CD4-positive, alpha-beta memory T cell (primary cell): ENCODE measurements around the gene GNAI3. TPM values are rescaled to one million over a fixed set of nuclear protein-coding genes. Genes with fewer than 3 reads are reported as not detected.
A peak's percentile ranks its signal among the peaks of the same experiment; 100 is the strongest.

Source experiments
- CTCF ChIA-PET: fragments of 350-600 bp; sonication (Branson Sonifier 250); formaldehyde crosslinking; loops from one replicate; lab custom pipeline; 2021; ENCODE audit warnings: inconsistent platforms; ENCODE audit not compliant: partially characterized antibody; lab: Charles Lee
- POLR2A ChIA-PET: fragments of 350-600 bp; sonication (Branson Sonifier 250); formaldehyde crosslinking; loops from one replicate; lab custom pipeline; 2021; ENCODE audit not compliant: partially characterized antibody; lab: Charles Lee
- DNase-seq, 5 donors: peaks; one replicate each; pipeline versions ENCODE4 v3.0.0 to v3.0.0-alpha.2; 2020 to 2022; ENCODE audit warnings: mixed read lengths in 1 of 5
- H3K27ac ChIP-seq: one replicate; pipeline ENCODE4 v1.7.0; 2013; ENCODE audit warnings: low read depth, low read length
- H3K27me3 ChIP-seq: 2 replicates; pipeline ENCODE4 v1.7.0; 2013; ENCODE audit warnings: mild to moderate bottlenecking, low read length, moderate library complexity; ENCODE audit not compliant: insufficient read depth
- H3K36me3 ChIP-seq: 2 replicates; pipeline ENCODE4 v1.7.0; 2013; ENCODE audit warnings: mild to moderate bottlenecking, low read length, moderate library complexity; ENCODE audit not compliant: insufficient read depth
- H3K4me1 ChIP-seq: 2 replicates; pipeline ENCODE4 v1.7.0; 2013; ENCODE audit warnings: mild to moderate bottlenecking, low read length, moderate library complexity; ENCODE audit not compliant: insufficient read depth
- H3K4me3 ChIP-seq, 2 donors: one replicate each; pipeline ENCODE4 v1.7.0; 2013; ENCODE audit warnings: low read length in 2 of 2, mild to moderate bottlenecking in 1 of 2
- H3K9me3 ChIP-seq, 2 donors: one replicate each; pipeline ENCODE4 v1.7.0; 2013; ENCODE audit warnings: low read length in 2 of 2, control low read depth in 1 of 2; ENCODE audit not compliant: control insufficient read depth in 1 of 2
- H3K27ac Mint-ChIP-seq, 7 donors: one replicate each; pipeline ENCODE4 v1.8.0; 2020 to 2021; ENCODE audit warnings: mixed read lengths in 7 of 7, mild to moderate bottlenecking in 6 of 7, inconsistent platforms in 3 of 7, moderate library complexity in 3 of 7
- H3K27me3 Mint-ChIP-seq, 2 donors: one replicate each; pipeline ENCODE4 v1.8.0; 2020 to 2021; ENCODE audit warnings: mixed read lengths in 2 of 2
- H3K36me3 Mint-ChIP-seq, 2 donors: one replicate each; pipeline ENCODE4 v1.8.0; 2020 to 2021; ENCODE audit warnings: mixed read lengths in 2 of 2, inconsistent platforms in 1 of 2, mild to moderate bottlenecking in 1 of 2
- H3K4me1 Mint-ChIP-seq, 4 donors: one replicate each; pipeline ENCODE4 v1.8.0; 2020 to 2021; ENCODE audit warnings: mixed read lengths in 4 of 4, mild to moderate bottlenecking in 1 of 4
- H3K4me3 Mint-ChIP-seq, 8 donors: one replicate each; pipeline ENCODE4 v1.8.0; 2020 to 2021; ENCODE audit warnings: mixed read lengths in 8 of 8, mild to moderate bottlenecking in 7 of 8, moderate library complexity in 6 of 8, inconsistent platforms in 3 of 8
- H3K9me3 Mint-ChIP-seq, 8 donors: one replicate each; pipeline ENCODE4 v1.8.0; 2020 to 2021; ENCODE audit warnings: mixed read lengths in 8 of 8, mild to moderate bottlenecking in 5 of 8, inconsistent platforms in 3 of 8, moderate library complexity in 1 of 8
- intact Hi-C: fragments of 100-400 bp; cut with micrococcal nuclease; formaldehyde crosslinking; loops from one replicate; pipeline ENCODE4 v1.15.1; 2023
- polyA plus RNA-seq, 2 donors: library from polyadenylated mRNA; unstranded; fragments of 300-500 nt; fragmentation: Illumina TruSeq; gene quantifications; one replicate each; pipeline ENCODE4 v1.2.3, GENCODE V29; 2021
- total RNA-seq, 2 experiments: library from RNA; stranded (reverse); gene quantifications; one replicate each; pipeline ENCODE4 v1.2.3, GENCODE V29; 2021

GNAI3 gene
- total and polyA plus RNA-seq, 4 experiments from 2014 or later: 7.7 to 11.6 (median 8.9) TPM

- Histone ChIP-seq H3K9me3 (no peaks in the 10 kb centered on the region), H3K36me3 (peaks cover 54% of the 10 kb centered on the region), H3K27me3 (no peaks in the 10 kb centered on the region), H3K4me3 (no peak overlapping the region), H3K4me1 (peaks cover 13% of the 10 kb centered on the region), H3K27ac (no peak overlapping the region)
- intact Hi-C loops: loop anchor here (1.0 kb wide), 1 partner anchor 84 kb away; no protein-coding TSS in a partner anchor
- ChIA-PET POLR2A (interaction anchor here (0.7 to 2.7 kb wide), 3 partner anchors 10 to 84 kb away, joined by 3 to 22 read pairs (median 13); partner anchors contain the start of gene GNAI3), CTCF (interaction anchor here (0.9 to 19.1 kb wide), 12 partner anchors 12 to 354 kb away, joined by 3 to 314 read pairs (median 6); partner anchors contain the start of genes AHCYL1, GNAI3, GPR61 and GSTM4)
- Mint-ChIP-seq H3K9me3 (no peaks in the 10 kb centered on the region), H3K4me1 (peaks cover 9 to 15% (median 11%) of the 10 kb centered on the region in 4 donors), H3K4me3 (no peak overlapping the region), H3K36me3 (peaks cover 33 to 59% of the 10 kb centered on the region in 2 donors), H3K27me3 (no peaks in the 10 kb centered on the region), H3K27ac (peak overlapping the region in 4 of 7 donors; percentile 13 to 73 (median 54))
- peak in 2 of 5 donors; percentile 21 to 39 for DNase-seq
Observed at GRCh38 chr1:109630081-109630897, 81.9 kb downstream of the GNAI3 start.

DNA sequence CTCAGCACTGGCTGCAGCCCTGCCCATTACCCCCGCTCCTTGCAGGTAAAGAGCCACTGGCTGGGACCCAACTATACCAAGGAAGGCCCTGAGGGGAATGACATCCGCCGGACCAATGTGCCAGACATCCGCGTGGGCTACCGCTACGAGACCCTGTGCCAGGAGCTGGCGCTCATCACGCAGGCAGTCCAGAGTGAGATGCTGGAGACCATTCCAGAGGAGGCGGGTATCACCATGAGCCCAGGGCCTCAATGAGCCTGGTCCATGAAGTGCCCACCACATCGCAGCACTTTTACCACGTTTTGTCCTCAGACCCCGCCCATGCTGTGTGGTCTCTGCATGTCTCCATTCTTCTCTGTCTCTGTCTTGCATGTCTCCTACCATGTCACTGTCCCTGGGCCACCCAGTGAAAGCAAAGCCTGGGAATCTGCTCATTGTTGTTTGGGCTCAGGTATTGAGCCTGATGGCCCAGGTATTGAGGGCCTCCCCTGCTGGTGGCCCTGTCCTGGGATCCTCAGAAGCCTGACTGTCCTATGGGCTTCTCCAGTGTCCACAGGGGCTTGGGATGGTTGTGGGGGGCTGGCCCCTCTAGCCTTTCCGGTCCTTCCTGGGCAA, 82.6 kb downstream of the GNAI3 start:
- no peaks in the 10 kb centered on the region for H3K27me3 Mint-ChIP-seq
- H3K4me3 Mint-ChIP-seq: no peak overlapping the region
- Histone ChIP-seq H3K27me3 (no peaks in the 10 kb centered on the region), H3K27ac (no peak overlapping the region), H3K9me3 (no peaks in the 10 kb centered on the region), H3K4me3 (no peak overlapping the region), H3K4me1 (peaks cover 16% of the 10 kb centered on the region), H3K36me3 (peaks cover 48% of the 10 kb centered on the region)
- no peak overlapping the region for H3K27ac Mint-ChIP-seq
- no peak for DNase-seq
- POLR2A ChIA-PET: interaction anchor here (0.7 to 2.7 kb wide), 3 partner anchors 11 to 85 kb away, joined by 3 to 22 read pairs (median 13); partner anchors contain the start of gene GNAI3
- intact Hi-C loops: loop anchor here (1.0 kb wide), 1 partner anchor 85 kb away; no protein-coding TSS in a partner anchor
- peaks cover 30 to 52% of the 10 kb centered on the region in 2 donors for H3K36me3 Mint-ChIP-seq
- H3K9me3 Mint-ChIP-seq: no peaks in the 10 kb centered on the region
- CTCF ChIA-PET: interaction anchor here (0.9 to 19.1 kb wide), 12 partner anchors 11 to 353 kb away, joined by 3 to 314 read pairs (median 6); partner anchors contain the start of genes AHCYL1, GNAI3, GPR61 and GSTM4
- peaks cover 11 to 18% (median 13%) of the 10 kb centered on the region in 4 donors for H3K4me1 Mint-ChIP-seq

DNA sequence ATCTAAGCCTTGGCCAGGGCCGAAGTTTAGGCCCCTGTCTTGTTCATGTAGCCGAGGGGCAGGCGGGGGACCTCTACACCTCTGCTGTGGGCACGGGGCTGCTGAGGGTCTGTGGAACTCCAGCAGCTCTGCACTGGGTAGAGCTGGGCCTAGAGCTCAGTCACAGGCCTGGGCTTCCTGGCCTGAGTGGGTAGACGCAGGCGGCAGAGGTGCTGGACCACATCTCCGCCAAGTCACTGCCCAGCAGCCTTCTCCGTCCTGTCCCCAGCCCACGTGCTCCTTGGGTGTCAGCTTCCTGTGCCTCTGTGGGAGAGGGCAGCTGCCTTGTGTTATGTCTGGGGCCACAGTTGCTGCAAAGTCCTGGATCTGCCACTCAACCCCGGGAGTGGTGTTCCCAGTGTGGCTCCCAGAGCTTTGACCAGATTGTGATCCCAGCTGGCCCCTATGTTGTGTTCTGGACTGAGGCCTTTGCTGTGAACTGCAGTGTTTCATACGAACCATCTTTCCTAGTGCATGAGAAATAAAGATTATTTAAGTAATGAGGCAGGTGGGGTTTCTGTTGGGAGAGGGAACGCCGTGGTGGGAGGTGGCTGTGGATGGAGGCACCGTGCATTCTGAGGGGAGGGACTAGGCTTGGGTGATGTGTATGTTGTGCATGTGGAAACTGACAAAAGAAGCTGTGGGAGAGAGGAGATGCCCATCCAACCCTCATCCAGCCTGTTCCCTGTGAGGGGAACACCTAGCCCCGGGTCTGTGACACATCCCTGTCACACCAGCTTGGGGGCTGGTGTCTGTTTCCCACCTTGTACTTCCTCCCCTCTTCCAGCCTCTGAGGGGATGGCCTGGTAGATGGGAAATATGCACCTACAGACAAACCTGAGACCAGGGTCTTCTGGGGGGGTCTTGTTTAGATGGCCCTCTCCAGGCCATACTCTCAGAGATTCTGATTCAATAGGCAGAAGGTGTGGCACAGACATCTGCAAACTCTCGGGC, 83.4 kb downstream of the GNAI3 start:
- CTCF ChIA-PET: interaction anchor here (0.9 to 19.1 kb wide), 8 partner anchors 10 to 90 kb away, joined by 3 to 314 read pairs (median 11); partner anchors contain the start of genes GNAI3, GPR61 and GSTM4
- Histone ChIP-seq H3K27ac (no peak overlapping the region), H3K4me3 (no peak overlapping the region), H3K27me3 (no peaks in the 10 kb centered on the region), H3K9me3 (no peaks in the 10 kb centered on the region), H3K36me3 (peaks cover 40% of the 10 kb centered on the region), H3K4me1 (peaks cover 16% of the 10 kb centered on the region)
- Mint-ChIP-seq H3K27me3 (no peaks in the 10 kb centered on the region), H3K36me3 (peaks cover 29 to 46% of the 10 kb centered on the region in 2 donors), H3K4me3 (peak overlapping the region in 1 of 8 donors; percentile 18), H3K27ac (peak overlapping the region in 3 of 7 donors; percentile 10 to 62 (median 16)), H3K4me1 (peaks cover 12 to 19% (median 13%) of the 10 kb centered on the region in 4 donors), H3K9me3 (no peaks in the 10 kb centered on the region)
- no peak for DNase-seq
- intact Hi-C loops: no loop called here
- POLR2A ChIA-PET: interaction anchor here (1.7 to 2.7 kb wide), 3 partner anchors 83 to 86 kb away, joined by 8 to 22 read pairs (median 13); partner anchors contain the start of gene GNAI3

GRCh38 chr1:109632671-109633346, 84.4 kb downstream of the GNAI3 start:
- POLR2A ChIA-PET: interaction anchor here (1.1 to 2.6 kb wide), 3 partner anchors 84 to 402 kb away, joined by 3 to 8 read pairs (median 7); partner anchors contain the start of genes GNAI3 and STRIP1
- Mint-ChIP-seq H3K9me3 (no peaks in the 10 kb centered on the region), H3K4me1 (peaks cover 10 to 19% (median 13%) of the 10 kb centered on the region in 4 donors), H3K4me3 (no peak overlapping the region), H3K27me3 (no peaks in the 10 kb centered on the region), H3K36me3 (peaks cover 25 to 36% of the 10 kb centered on the region in 2 donors), H3K27ac (peak overlapping the region in 2 of 7 donors; percentile 19 to 50)
- no peak for DNase-seq
- CTCF ChIA-PET: interaction anchor here (0.7 to 20.3 kb wide), 5 partner anchors 9 to 144 kb away, joined by 3 to 394 read pairs (median 140); partner anchors contain the start of gene GPR61
- Histone ChIP-seq H3K4me1 (peaks cover 16% of the 10 kb centered on the region), H3K27ac (no peak overlapping the region), H3K9me3 (no peaks in the 10 kb centered on the region), H3K36me3 (peaks cover 30% of the 10 kb centered on the region), H3K4me3 (no peak overlapping the region), H3K27me3 (no peaks in the 10 kb centered on the region)
- intact Hi-C loops: no loop called here

DNA sequence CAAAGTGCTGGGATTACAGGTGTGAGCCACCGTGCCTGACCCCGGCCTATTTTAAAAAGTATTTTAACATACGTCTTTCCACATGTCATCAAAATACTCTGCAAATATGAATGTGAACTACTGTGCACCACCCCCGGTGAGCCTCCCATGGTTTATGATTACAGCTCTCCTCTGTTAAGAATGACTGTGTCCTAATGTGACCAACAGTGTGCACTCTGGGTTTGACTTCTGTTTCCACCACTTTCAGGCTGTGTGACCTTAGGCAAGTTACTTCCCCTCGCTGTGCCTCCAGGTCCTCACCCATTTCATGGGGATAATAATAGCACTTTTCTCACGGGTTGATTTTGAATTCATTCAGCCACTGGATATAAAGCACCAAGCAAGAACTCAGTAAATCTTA, 85.9 kb downstream of the GNAI3 start:
- H3K27me3 Mint-ChIP-seq: no peaks in the 10 kb centered on the region

More for the DNA sequence above, 85.9 kb downstream of the GNAI3 start:
- H3K27ac ChIP-seq: no peak overlapping the region
- Mint-ChIP-seq H3K4me1 (peaks cover 10 to 19% (median 13%) of the 10 kb centered on the region in 4 donors), H3K4me3 (no peak overlapping the region), H3K27ac (peak overlapping the region; percentile 3 to 87 (median 56)), H3K36me3 (peaks cover 13 to 22% of the 10 kb centered on the region in 2 donors), H3K9me3 (no peaks in the 10 kb centered on the region)
- no peak for DNase-seq
- intact Hi-C loops: no loop called here
- no peak overlapping the region for H3K4me3 ChIP-seq
- no peaks in the 10 kb centered on the region for H3K9me3 ChIP-seq
- ChIA-PET CTCF (interaction anchor here (0.7 to 20.3 kb wide), 3 partner anchors 10 to 142 kb away, joined by 3 to 394 read pairs (median 314); partner anchors contain the start of gene GPR61), POLR2A (interaction anchor here (0.6 to 2.6 kb wide), 6 partner anchors 13 to 400 kb away, joined by 3 to 8 read pairs (median 4); partner anchors contain the start of genes AHCYL1, GNAI3 and STRIP1)
- peaks cover 15% of the 10 kb centered on the region for H3K36me3 ChIP-seq
- H3K4me1 ChIP-seq: peaks cover 16% of the 10 kb centered on the region
- no peaks in the 10 kb centered on the region for H3K27me3 ChIP-seq
